ENCODE measurements around the gene SMC6. TPM values are rescaled to one million over a fixed set of nuclear protein-coding genes. Genes with fewer than 3 reads are reported as not detected.

The SMC6 gene
- total RNA-seq, 1 experiment from 2014 or later, result 46.7 TPM

GRCh38 chr2:17662723-17663122, 90.9 kb downstream of the SMC6 start:
- ChIA-PET POLR2A (no interaction called here), CTCF (interaction anchor here (3.2 to 5.6 kb wide), 2 partner anchors 9 to 17 kb away, joined by 12 to 31 read pairs; no protein-coding TSS in a partner anchor)
- H3K27me3 Mint-ChIP-seq (ENCODE audit: low read depth), result no peaks in the 10 kb centered on the region
- DNase-seq (ENCODE audit: low spot score) (no peak), ATAC-seq (no peak)
- TF ChIP-seq ARID4B (CRISPR knock-in tag; IDR thresholded peaks at IDR 0.05; ENCODE audit: borderline replicate concordance), result no peak
- TF ChIP-seq AR (CRISPR knock-in tag; IDR thresholded peaks at IDR 0.05), result no peak
- no peak for TF ChIP-seq ZNF671 (CRISPR knock-in tag; IDR thresholded peaks at IDR 0.05)
- H3K36me3 Mint-ChIP-seq, result peaks cover 24% of the 10 kb centered on the region
- H3K4me3 Mint-ChIP-seq, result no peak overlapping the region
- H3K9me3 Mint-ChIP-seq, result no peaks in the 10 kb centered on the region
- H3K4me1 Mint-ChIP-seq, result peaks cover 8% of the 10 kb centered on the region; the same call in 1 of the 2 replicates
- H3K27ac Mint-ChIP-seq, result no peak overlapping the region

- CTCF ChIA-PET, result interaction anchor here (3.2 to 5.6 kb wide), 2 partner anchors 10 to 16 kb away, joined by 12 to 31 read pairs; no protein-coding TSS in a partner anchor
Measured at GRCh38 chr2:17661460-17661859, 92.2 kb downstream of the SMC6 start.

More at GRCh38 chr2:17661460-17661859, 92.2 kb downstream of the SMC6 start:
- ATAC-seq, result no peak
- H3K9me3 Mint-ChIP-seq, result no peaks in the 10 kb centered on the region
- no peak for DNase-seq (ENCODE audit: low spot score)
- no peak for TF ChIP-seq TEAD1 (CRISPR knock-in tag; IDR thresholded peaks at IDR 0.05)
- TF ChIP-seq ARID4B (CRISPR knock-in tag; IDR thresholded peaks at IDR 0.05; ENCODE audit: borderline replicate concordance), result no peak
- TF ChIP-seq TCF7 (CRISPR knock-in tag; IDR thresholded peaks at IDR 0.05; ENCODE audit: low read depth), result no peak
- TF ChIP-seq ZSCAN18 (CRISPR knock-in tag; IDR thresholded peaks at IDR 0.05), result no peak
- no peak for TF ChIP-seq CTCF (IDR thresholded peaks at IDR 0.05)
- TF ChIP-seq RORB (CRISPR knock-in tag; IDR thresholded peaks at IDR 0.05), result no peak
- no peaks in the 10 kb centered on the region for H3K27me3 Mint-ChIP-seq (ENCODE audit: low read depth)
- H3K4me1 Mint-ChIP-seq, result peaks cover 8% of the 10 kb centered on the region; the same call in 1 of the 2 replicates
- H3K36me3 Mint-ChIP-seq, result peaks cover 28% of the 10 kb centered on the region
- no peak overlapping the region for H3K4me3 Mint-ChIP-seq
- H3K27ac Mint-ChIP-seq, result no peak overlapping the region
- POLR2A ChIA-PET, result no interaction called here
